Hepatocyte (in vitro differentiated cells): Measurements from ENCODE around the gene RAB37. TPM values are rescaled to one million over a fixed set of nuclear protein-coding genes. Genes with fewer than 3 reads are reported as not detected.

Experiments
- DNase-seq: peaks from one replicate; pipeline ENCODE4 v3.0.0-alpha.2; 2016; ENCODE audit warnings: low spot score
- H2AFZ ChIP-seq: fragments of 200-600 bp; sonication (generic); 2 replicates; pipeline ENCODE4 v1.6.0; 2016; ENCODE audit warnings: antibody characterized with exemption, mild to moderate bottlenecking
- H3K27ac ChIP-seq: fragments of 200-600 bp; sonication (generic); 2 replicates; pipeline ENCODE4 v1.5.1; 2016; ENCODE audit warnings: mild to moderate bottlenecking
- H3K27me3 ChIP-seq: fragments of 200-600 bp; sonication (generic); 2 replicates; pipeline ENCODE4 v1.6.1; 2016
- H3K36me3 ChIP-seq: fragments of 200-600 bp; sonication (generic); replicated peaks from 2 replicates; pipeline ENCODE4 v1.5.1; 2016; ENCODE audit warnings: low read depth; ENCODE audit not compliant: insufficient read depth
- H3K4me1 ChIP-seq: fragments of 200-600 bp; sonication (generic); 2 replicates; pipeline ENCODE4 v1.5.1; 2016; ENCODE audit warnings: mild to moderate bottlenecking, moderate library complexity; ENCODE audit not compliant: insufficient read depth
- H3K4me2 ChIP-seq: fragments of 200-600 bp; sonication (generic); 2 replicates; pipeline ENCODE4 v1.6.0; 2016
- H3K4me3 ChIP-seq: fragments of 200-600 bp; sonication (generic); 2 replicates; pipeline ENCODE4 v1.5.1; 2016; ENCODE audit warnings: mild to moderate bottlenecking
- H3K79me2 ChIP-seq: fragments of 200-600 bp; sonication (generic); 2 replicates; pipeline ENCODE4 v1.6.0; 2017; ENCODE audit warnings: mild to moderate bottlenecking
- H3K9me2 ChIP-seq: fragments of 200-600 bp; sonication (generic); replicated peaks from 2 replicates; pipeline ENCODE4 v1.6.0; 2017; ENCODE audit warnings: mild to moderate bottlenecking; ENCODE audit not compliant: insufficient read depth
- H3K9me3 ChIP-seq: fragments of 200-600 bp; sonication (generic); 2 replicates; pipeline ENCODE4 v1.5.1; 2016; ENCODE audit warnings: low read depth, mild to moderate bottlenecking
- H4K20me1 ChIP-seq: fragments of 200-600 bp; sonication (generic); 2 replicates; pipeline ENCODE4 v1.6.0; 2016; ENCODE audit warnings: mild to moderate bottlenecking; ENCODE audit not compliant: insufficient read depth, poor library complexity, severe bottlenecking
- EZH2 ChIP-seq: fragments of 200-600 bp; sonication (generic); IDR thresholded peaks from 2 replicates; pipeline ENCODE4 v1.6.1; 2016; ENCODE audit warnings: antibody characterized with exemption, mild to moderate bottlenecking, borderline replicate concordance
- EZH2phosphoT487 ChIP-seq: fragments of 200-600 bp; sonication (generic); IDR thresholded peaks from one replicate; pipeline ENCODE4 v1.6.1; 2018; ENCODE audit warnings: antibody characterized with exemption, mild to moderate bottlenecking, low read depth, moderate library complexity; ENCODE audit not compliant: unreplicated experiment, severe bottlenecking
- WGBS: methylation state at CpG from one replicate; pipeline ENCODE4 v1.1.6; 2016; ENCODE audit warnings: low lambda C conversion rate; ENCODE audit errors: missing lambda C conversion rate; 5-methylcytosine and 5-hydroxymethylcytosine counted together
- polyA plus RNA-seq: library from polyadenylated mRNA; unstranded; fragments of >200 nt; fragmentation: Nextera tagmentation; extraction: Ambion mirVana; gene quantifications from 2 replicates; pipeline ENCODE4 v1.2.1, GENCODE V29; 2016
- total RNA-seq: library from RNA; depleted of rRNA; stranded (reverse); fragments of >200 nt; gene quantifications from 2 replicates; pipeline ENCODE4 v1.2.3, GENCODE V29; 2014
- TF ChIP-seq, protein P1 (sequence below): fragments of 200-600 bp; sonication (generic); IDR thresholded peaks from 2 replicates; pipeline ENCODE4 v1.5.1; 2016; ENCODE audit warnings: antibody characterized with exemption, mild to moderate bottlenecking; ENCODE audit not compliant: poor library complexity

Gene RAB37
- total and polyA plus RNA-seq, 2 experiments from 2014 or later: 6.1 to 7.0 TPM

DNA sequence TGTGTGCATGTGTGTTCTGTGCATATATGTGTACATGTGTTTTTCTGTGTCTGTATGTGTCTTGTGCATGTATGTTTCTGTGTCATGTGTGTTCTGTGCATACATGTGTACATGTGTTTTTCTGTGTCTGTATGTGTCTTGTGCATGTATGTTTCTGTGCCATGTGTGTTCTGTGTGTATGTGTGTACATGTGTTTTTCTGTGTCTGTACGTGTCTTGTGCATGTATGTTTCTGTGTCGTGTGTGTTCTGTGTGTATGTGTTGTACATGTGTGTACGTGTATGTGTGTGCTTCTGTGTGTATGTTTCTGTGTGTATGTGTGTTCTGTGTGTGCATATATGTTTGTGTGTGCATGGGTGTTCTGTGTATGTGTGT lies 8.4 kb upstream of the RAB37 start:
- DNase-seq: no peak
- WGBS: 87% methylated on average over 3 of the region's 3 CpGs

DNA sequence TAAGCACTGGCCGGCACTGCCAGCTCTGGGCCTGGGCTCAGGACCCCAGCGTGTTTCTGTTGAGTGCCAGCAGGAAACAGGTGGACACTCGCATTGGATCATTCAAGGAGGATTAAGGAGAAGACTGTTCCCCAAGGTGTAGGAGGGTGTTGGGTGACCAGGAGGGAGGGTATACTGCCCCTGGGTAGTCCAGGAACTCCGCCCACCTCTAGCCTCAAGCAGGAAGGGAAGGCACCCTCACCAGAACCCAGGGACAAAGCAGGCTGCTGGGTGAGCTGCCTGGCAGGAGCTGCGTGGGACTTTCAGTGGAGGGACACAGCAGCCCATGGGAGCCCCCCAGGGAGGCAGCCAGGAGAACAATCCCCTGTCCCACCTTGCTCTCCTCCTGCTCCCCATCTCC lies 7.7 kb upstream of the RAB37 start:
- Histone ChIP-seq H3K9me2 (no peaks in the 10 kb centered on the region), H3K4me2 (no peak overlapping the region), H4K20me1 (no peaks in the 10 kb centered on the region), H3K27me3 (no peaks in the 10 kb centered on the region), H3K9me3 (no peaks in the 10 kb centered on the region), H3K27ac (no peak overlapping the region), H3K4me3 (no peak overlapping the region), H3K79me2 (no peaks in the 10 kb centered on the region), H2AFZ (no peak overlapping the region), H3K4me1 (no peaks in the 10 kb centered on the region), H3K36me3 (no peaks in the 10 kb centered on the region)
- no peak for TF ChIP-seq EZH2phosphoT487
- TF ChIP-seq EZH2: no peak
- TF ChIP-seq, protein P1, sequence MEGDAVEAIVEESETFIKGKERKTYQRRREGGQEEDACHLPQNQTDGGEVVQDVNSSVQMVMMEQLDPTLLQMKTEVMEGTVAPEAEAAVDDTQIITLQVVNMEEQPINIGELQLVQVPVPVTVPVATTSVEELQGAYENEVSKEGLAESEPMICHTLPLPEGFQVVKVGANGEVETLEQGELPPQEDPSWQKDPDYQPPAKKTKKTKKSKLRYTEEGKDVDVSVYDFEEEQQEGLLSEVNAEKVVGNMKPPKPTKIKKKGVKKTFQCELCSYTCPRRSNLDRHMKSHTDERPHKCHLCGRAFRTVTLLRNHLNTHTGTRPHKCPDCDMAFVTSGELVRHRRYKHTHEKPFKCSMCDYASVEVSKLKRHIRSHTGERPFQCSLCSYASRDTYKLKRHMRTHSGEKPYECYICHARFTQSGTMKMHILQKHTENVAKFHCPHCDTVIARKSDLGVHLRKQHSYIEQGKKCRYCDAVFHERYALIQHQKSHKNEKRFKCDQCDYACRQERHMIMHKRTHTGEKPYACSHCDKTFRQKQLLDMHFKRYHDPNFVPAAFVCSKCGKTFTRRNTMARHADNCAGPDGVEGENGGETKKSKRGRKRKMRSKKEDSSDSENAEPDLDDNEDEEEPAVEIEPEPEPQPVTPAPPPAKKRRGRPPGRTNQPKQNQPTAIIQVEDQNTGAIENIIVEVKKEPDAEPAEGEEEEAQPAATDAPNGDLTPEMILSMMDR: no peak
- DNase-seq: no peak
- WGBS: 94% methylated on average over 5 of the region's 5 CpGs

More for the DNA sequence above, 8.4 kb upstream of the RAB37 start:
- Histone ChIP-seq H4K20me1 (no peaks in the 10 kb centered on the region), H3K36me3 (no peaks in the 10 kb centered on the region), H3K79me2 (no peaks in the 10 kb centered on the region), H3K9me2 (no peaks in the 10 kb centered on the region), H3K4me3 (no peak overlapping the region), H2AFZ (no peak overlapping the region), H3K4me2 (no peak overlapping the region), H3K27ac (no peak overlapping the region), H3K9me3 (no peaks in the 10 kb centered on the region), H3K27me3 (no peaks in the 10 kb centered on the region), H3K4me1 (no peaks in the 10 kb centered on the region)
- TF ChIP-seq EZH2: no peak
- TF ChIP-seq EZH2phosphoT487: no peak
- TF ChIP-seq, protein P1: no peak

DNA sequence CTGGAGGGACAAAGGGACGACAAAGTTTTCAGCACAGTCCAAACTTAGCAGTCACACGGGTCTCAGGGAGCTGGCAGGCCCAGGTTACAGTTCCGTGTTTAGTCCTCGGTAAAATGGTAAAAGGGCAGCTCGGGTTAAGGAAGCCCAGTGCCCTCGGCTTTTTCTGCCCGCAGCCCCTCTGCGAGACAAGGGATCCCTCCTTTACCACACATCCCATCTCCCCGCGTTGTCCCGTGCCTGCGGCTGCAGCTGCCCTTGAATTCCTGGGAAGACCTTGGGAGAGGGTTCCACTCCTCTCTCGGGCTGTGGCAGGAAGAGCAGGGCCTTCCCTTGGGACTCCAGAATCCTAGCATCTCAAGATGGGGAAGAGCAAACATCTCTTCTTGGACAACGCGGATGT lies 7.2 kb upstream of the RAB37 start:
- H3K9me2 ChIP-seq: no peaks in the 10 kb centered on the region
- no peak overlapping the region for H3K4me3 ChIP-seq
- no peak overlapping the region for H3K27ac ChIP-seq
- no peaks in the 10 kb centered on the region for H3K79me2 ChIP-seq
- no peaks in the 10 kb centered on the region for H3K36me3 ChIP-seq
- no peak overlapping the region for H3K4me2 ChIP-seq
- no peaks in the 10 kb centered on the region for H3K4me1 ChIP-seq
- no peak for DNase-seq
- no peak overlapping the region for H2AFZ ChIP-seq
- no peaks in the 10 kb centered on the region for H3K9me3 ChIP-seq
- no peak for TF ChIP-seq EZH2
- TF ChIP-seq, protein P1: no peak
- TF ChIP-seq EZH2phosphoT487: no peak
- WGBS: 93% methylated on average over 15 of the region's 15 CpGs
- H4K20me1 ChIP-seq: no peaks in the 10 kb centered on the region
- no peaks in the 10 kb centered on the region for H3K27me3 ChIP-seq
